GM10266 (cell line): Measurements from ENCODE around the gene UGT1A6.

ENCODE experiments used
- DNase-seq: peaks from one replicate; pipeline ENCODE4 v3.0.0; 2012; ENCODE audit errors: extremely low spot score
- CTCF ChIP-seq: IDR thresholded peaks from 2 replicates; pipeline ENCODE4 v1.5.1; 2012; ENCODE audit warnings: mild to moderate bottlenecking, low read depth; ENCODE audit not compliant: control insufficient read depth, insufficient read depth; ENCODE audit errors: missing control alignments

Gene UGT1A6

GRCh38 chr2:233817361-233817911 lies 124.7 kb downstream of the UGT1A6 start:
- DNase-seq = no peak
- no peak for TF ChIP-seq CTCF

DNA sequence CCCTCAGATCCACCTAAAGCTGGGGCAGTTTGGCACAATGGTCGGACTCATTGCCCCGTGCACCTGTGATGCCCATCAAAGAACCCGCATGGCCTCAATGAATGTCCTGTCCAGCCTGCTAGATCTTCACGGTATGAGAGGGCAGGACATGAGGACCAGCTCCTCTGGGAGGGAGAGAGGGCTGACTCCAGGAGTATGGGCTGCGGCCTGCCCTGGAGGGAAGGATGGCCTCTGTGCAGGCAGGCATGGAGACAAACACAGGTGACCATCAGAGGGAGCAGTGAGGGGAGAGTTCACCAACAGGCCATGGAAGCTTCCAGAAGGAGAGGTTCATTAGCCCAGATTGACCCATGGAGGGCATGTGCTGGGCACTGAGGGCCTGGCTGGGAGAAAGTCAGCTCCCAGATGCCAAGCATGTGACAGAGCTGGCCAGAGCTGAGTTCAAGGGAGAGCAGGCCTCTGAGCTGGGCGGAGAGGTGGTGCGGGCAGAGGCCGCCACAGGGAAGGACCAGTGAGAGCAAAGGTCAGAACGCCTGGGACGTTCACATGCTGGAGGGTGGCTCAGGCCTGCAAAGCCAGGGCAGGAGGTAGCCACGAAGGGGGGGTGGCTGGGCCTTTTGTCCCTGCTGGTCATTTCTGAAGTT lies 125.4 kb downstream of the UGT1A6 start:
- TF ChIP-seq CTCF = no peak
- DNase-seq = no peak

DNA sequence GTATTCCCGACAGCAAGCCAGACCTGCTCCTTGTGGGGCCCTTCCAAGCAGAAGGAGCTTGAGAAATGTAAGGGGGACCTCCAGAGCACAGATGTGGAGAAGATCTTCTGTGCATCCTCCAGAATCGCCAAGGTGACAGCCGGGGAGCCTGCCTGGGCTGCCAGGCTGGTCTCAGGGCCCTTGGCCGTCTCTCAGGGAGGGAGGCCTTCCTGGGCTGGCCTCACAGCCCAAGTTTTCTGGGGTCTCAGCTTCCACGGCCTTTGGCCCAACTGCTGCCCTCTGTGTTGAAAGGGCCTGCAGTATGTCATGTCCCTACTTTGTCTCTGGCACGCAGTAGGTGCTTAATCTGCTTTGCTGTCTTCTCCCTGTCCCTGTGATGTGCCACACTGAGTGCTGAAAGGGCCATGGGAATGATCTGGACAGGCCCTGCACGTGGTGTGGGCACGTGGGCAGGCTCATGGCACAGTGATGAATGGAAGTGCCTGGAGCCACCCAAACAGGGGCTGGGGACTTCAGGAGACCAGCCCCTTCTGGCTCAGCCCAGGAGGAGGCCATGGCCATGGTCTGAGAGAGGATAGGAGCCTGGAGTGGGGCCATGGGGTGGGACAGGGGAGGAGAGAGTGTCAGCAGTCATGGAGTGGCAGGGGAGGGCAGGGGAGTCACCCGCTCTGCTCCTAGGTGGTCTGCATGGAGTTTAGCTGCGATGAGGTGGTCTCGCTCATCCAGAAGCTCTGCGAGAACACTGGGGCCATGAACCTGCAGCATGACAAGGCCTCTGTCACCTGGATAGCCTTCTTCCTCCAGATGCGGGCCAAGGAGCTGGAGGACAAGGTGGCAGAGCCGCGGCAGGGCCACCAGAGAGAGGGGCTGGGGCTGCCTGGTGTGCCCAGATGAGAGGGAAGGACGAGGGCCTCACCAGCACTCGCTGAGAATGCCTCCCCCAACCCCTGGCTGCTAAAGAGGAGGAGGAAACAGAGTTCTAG lies 126.2 kb downstream of the UGT1A6 start:
- TF ChIP-seq CTCF = no peak
- no peak for DNase-seq

DNA sequence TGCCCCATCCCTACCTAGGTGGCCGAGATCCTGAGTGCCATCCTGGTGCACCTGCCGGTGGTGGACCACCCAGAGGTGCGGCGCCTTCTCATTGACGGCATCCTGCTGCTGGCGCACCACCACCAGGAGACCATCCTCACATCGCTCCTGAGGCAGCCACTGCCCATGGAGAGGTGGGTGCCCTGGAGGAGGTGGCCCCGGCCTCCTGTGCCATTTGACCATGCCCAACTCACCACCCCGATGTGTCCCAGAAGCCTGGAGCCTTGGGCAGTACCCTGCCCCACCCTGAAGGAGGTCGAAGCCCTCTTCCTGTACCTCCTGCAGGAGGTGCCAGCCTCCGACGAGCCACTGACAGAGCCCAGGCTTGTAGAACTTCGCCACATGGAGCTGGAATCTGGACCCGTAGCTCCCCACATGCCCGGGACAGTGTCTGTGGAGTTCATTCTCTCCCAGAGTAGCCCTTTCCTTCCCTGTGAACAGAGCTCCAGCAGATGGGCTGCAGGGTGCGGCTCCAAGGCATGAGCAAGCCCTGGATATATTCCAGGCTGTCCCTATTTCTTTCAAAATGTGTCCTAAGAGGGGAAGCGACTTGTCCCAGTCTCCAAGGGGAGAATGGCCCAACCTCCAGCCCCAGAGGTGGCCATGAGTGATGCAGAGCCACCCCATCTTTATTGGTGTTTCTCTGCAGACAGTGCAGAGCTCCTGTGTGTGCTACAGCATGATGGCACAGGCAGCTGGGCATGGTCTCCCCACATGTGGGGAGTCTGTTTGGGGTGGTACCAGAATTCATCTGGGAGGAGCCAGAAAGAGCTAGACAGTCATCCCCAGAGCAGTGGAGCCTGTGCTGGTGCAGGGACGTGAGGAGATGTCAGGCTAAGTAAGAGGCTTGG lies 127.4 kb downstream of the UGT1A6 start:
- no peak for TF ChIP-seq CTCF
- DNase-seq = no peak

DNA sequence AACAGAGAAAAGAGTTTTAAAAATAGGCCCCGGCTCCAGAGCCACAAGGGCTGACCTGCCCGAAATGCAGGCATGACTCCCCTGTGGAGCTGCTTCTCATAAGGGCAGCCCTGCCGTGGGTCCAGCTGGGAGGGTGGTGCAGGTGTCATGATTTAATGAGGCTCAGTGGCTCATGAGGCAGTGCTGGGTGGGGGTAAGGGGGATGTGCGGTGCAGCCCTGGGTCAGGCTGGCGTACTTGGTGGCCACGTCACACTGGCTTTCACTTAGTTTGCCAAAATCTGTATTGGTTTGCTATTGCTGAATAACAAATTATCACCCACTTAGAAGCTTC lies 128.1 kb downstream of the UGT1A6 start:
- TF ChIP-seq CTCF = no peak
- DNase-seq = no peak

DNA sequence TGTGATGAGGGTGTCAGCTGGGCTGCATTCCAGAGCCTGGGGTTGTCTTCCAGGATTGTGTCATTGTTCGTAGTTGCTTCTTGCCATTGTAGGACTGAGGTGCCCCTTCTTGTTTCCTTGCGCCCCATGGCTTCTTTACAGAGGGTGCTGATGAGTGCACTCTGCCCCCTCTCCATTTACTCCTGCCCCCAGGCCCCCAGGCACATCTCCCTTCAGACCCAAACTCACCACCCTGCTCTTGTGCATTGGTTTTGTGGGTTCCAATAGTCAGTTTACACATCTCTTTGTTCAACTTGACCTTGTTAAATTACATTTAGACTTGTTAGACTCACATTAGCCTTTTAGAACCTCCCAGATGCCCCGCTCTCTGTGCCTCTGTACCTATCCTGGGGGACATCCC lies 128.5 kb downstream of the UGT1A6 start:
- TF ChIP-seq CTCF = no peak
- DNase-seq = no peak
